Prostate gland (tissue), 2 donors: Measurements from ENCODE around the gene OPN3.

Source experiments
- POLR2A ChIP-seq: fragments of 450-650 bp; IDR thresholded peaks from one replicate; pipeline ENCODE4 v1.6.1; 2016; ENCODE audit warnings: antibody characterized with exemption, mild to moderate bottlenecking
- POLR2AphosphoS5 ChIP-seq: sonication (generic); formaldehyde crosslinking; IDR thresholded peaks from one replicate; pipeline ENCODE4 v1.6.1; 2017; ENCODE audit warnings: antibody characterized with exemption
- TF ChIP-seq, protein P1 (sequence below), 4 experiments: fragments of 200-600 bp in 2 of 4; fragments of 450-650 bp in 2 of 4; sonication (generic) in 2 of 4; IDR thresholded peaks; 1 replicate in 3 of 4; 2 replicates in 1 of 4; pipeline ENCODE4 v1.5.1; 2016 to 2019; ENCODE audit warnings: antibody characterized with exemption in 4 of 4, mild to moderate bottlenecking in 2 of 4, moderate library complexity in 2 of 4

GRCh38 chr1:241582921-241583321 lies 57.2 kb downstream of the OPN3 start:
- TF ChIP-seq, protein P1, sequence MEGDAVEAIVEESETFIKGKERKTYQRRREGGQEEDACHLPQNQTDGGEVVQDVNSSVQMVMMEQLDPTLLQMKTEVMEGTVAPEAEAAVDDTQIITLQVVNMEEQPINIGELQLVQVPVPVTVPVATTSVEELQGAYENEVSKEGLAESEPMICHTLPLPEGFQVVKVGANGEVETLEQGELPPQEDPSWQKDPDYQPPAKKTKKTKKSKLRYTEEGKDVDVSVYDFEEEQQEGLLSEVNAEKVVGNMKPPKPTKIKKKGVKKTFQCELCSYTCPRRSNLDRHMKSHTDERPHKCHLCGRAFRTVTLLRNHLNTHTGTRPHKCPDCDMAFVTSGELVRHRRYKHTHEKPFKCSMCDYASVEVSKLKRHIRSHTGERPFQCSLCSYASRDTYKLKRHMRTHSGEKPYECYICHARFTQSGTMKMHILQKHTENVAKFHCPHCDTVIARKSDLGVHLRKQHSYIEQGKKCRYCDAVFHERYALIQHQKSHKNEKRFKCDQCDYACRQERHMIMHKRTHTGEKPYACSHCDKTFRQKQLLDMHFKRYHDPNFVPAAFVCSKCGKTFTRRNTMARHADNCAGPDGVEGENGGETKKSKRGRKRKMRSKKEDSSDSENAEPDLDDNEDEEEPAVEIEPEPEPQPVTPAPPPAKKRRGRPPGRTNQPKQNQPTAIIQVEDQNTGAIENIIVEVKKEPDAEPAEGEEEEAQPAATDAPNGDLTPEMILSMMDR (IDR thresholded peaks at IDR 0.05) = no peak
- TF ChIP-seq POLR2AphosphoS5 (no peak), POLR2A (no peak)
